K562 (cell line): ENCODE data around the gene CDKL5. TPM values are rescaled to one million over a fixed set of nuclear protein-coding genes. Genes with fewer than 3 reads are reported as not detected.

Experiments used
- ATAC-seq: fragments of 200-7000 bp; cut with Tn5 transposase; 3 replicates; pipeline ENCODE4 v1.9.1; 2020; ENCODE audit warnings: moderate library complexity
- BruUV-seq: library from RNA; stranded (reverse); fragments of 400-500 nt; replicated peaks from 2 replicates; lab custom pipeline; 2021; lab: Mats Ljungman, UMichigan
- CTCF ChIA-PET: fragments of 300-600 bp; formaldehyde crosslinking; extraction: SDS; loops from one replicate; lab custom pipeline; 2021; ENCODE audit warnings: low intra/inter-chr PET ratio; lab: Yijun Ruan, JAX
- POLR2A ChIA-PET: fragments of 300-600, 350-650 bp; sonication (Branson Sonifier 250); formaldehyde crosslinking; extraction: SDS; loops from one replicate; lab custom pipeline; 2021; ENCODE audit warnings: antibody characterized with exemption, inconsistent platforms; lab: Yijun Ruan, JAX
- DNase-seq, 4 experiments: peaks; one replicate each; pipeline versions ENCODE4 v3.0.0 to v3.0.0-alpha.2; 2011 to 2018; ENCODE audit warnings: low spot score in 3 of 4, mixed read lengths in 3 of 4; ENCODE audit errors: extremely low read depth in 1 of 4
- FAIRE-seq: peaks from 2 replicates; lab custom pipeline; 2011; peaks lifted over from hg19 to GRCh38; lab: Jason Lieb, UNC
- H2AFZ ChIP-seq: 2 replicates; pipeline ENCODE4 v1.6.0; 2011; ENCODE audit warnings: low read depth, low read length, control low read depth, inconsistent platforms
- H3K27ac ChIP-seq: fragments of 200-600 bp; 3 replicates; pipeline ENCODE4 v1.8.0; 2011; ENCODE audit warnings: low read depth, mild to moderate bottlenecking, control low read depth, inconsistent platforms, low read length, moderate library complexity, mixed read lengths; ENCODE audit errors: extremely low read depth
- H3K27me3 ChIP-seq, 2 experiments: fragments of 300-600 bp in 1 of 2; 2 replicates in 1 of 2; 3 replicates in 1 of 2; pipeline versions ENCODE4 v1.6.0 to v1.8.0; 2011; ENCODE audit warnings: inconsistent platforms in 2 of 2, low read length in 2 of 2, mild to moderate bottlenecking in 1 of 2, mixed read lengths in 1 of 2, moderate library complexity in 1 of 2; ENCODE audit not compliant: control insufficient read depth in 2 of 2, insufficient read depth in 2 of 2
- H3K36me3 ChIP-seq: fragments of 300-600 bp; 3 replicates; pipeline ENCODE4 v1.8.0; 2011; ENCODE audit warnings: mild to moderate bottlenecking, low read length, inconsistent platforms; ENCODE audit not compliant: control insufficient read depth, insufficient read depth
- H3K4me1 ChIP-seq, 2 experiments: fragments of 200-600 bp in 1 of 2; replicated peaks in 1 of 2; 2 replicates in 1 of 2; 3 replicates in 1 of 2; pipeline versions ENCODE4 v1.5.1 to v1.8.0; 2011; ENCODE audit warnings: inconsistent platforms in 2 of 2, low read length in 2 of 2, mild to moderate bottlenecking in 1 of 2, mixed read lengths in 1 of 2, moderate library complexity in 1 of 2; ENCODE audit not compliant: control insufficient read depth in 2 of 2, insufficient read depth in 2 of 2
- H3K4me2 ChIP-seq: 2 replicates; pipeline ENCODE4 v1.6.1; 2011; ENCODE audit warnings: low read length, control low read depth, inconsistent platforms, mixed read lengths; ENCODE audit not compliant: insufficient read depth
- H3K4me3 ChIP-seq: fragments of 200-600 bp; sonication (generic), shearing (Covaris generic); 2 replicates; pipeline ENCODE4 v1.5.1; 2016; ENCODE audit warnings: control low read depth, inconsistent platforms
- H3K79me2 ChIP-seq: fragments of 200-600 bp; 3 replicates; pipeline ENCODE4 v1.8.0; 2011; ENCODE audit warnings: low read length, inconsistent platforms; ENCODE audit not compliant: control insufficient read depth, insufficient read depth
- H3K9ac ChIP-seq, 2 experiments: 2 replicates each; pipeline versions ENCODE4 v1.6.0 to v1.6.1; 2011; ENCODE audit warnings: low read depth in 2 of 2, low read length in 2 of 2, control low read depth in 1 of 2, inconsistent platforms in 1 of 2, mild to moderate bottlenecking in 1 of 2, mixed read lengths in 1 of 2; ENCODE audit not compliant: insufficient read depth in 1 of 2
- H3K9me1 ChIP-seq: one replicate; pipeline ENCODE4 v1.6.0; 2011; ENCODE audit warnings: inconsistent platforms, mild to moderate bottlenecking, low read length, moderate library complexity; ENCODE audit not compliant: control insufficient read depth, insufficient read depth
- H3K9me3 ChIP-seq: replicated peaks from 2 replicates; pipeline ENCODE4 v1.5.1; 2011; ENCODE audit warnings: low read depth, low read length, inconsistent platforms; ENCODE audit not compliant: control insufficient read depth, insufficient read depth
- H4K20me1 ChIP-seq: replicated peaks from 2 replicates; pipeline ENCODE4 v1.6.1; 2011; ENCODE audit warnings: low read length, inconsistent platforms, mixed read lengths; ENCODE audit not compliant: control insufficient read depth, insufficient read depth
- DIDO1 ChIP-seq: fragments of 450-650 bp; IDR thresholded peaks from 2 replicates; pipeline ENCODE4 v1.6.1; 2016; ENCODE audit warnings: low read depth, missing biosample characterization, missing genetic modification characterization
- HMGN3 ChIP-seq: IDR thresholded peaks from 2 replicates; pipeline ENCODE4 v1.6.1; 2011; ENCODE audit warnings: borderline replicate concordance, low read depth, mild to moderate bottlenecking, mixed read lengths, low read length; ENCODE audit not compliant: insufficient read length; ENCODE audit errors: extremely low read depth
- MAX ChIP-seq: sonication (generic); formaldehyde crosslinking; IDR thresholded peaks from 2 replicates; pipeline ENCODE4 v1.9.0; 2022; ENCODE audit warnings: mild to moderate bottlenecking, missing genetic modification reagents
- MTA3 ChIP-seq: fragments of 450-650 bp; formaldehyde crosslinking; IDR thresholded peaks from 2 replicates; pipeline ENCODE4 v1.6.1; 2017; ENCODE audit warnings: mild to moderate bottlenecking, borderline replicate concordance
- PCBP1 ChIP-seq: fragments of 200-400 bp; formaldehyde crosslinking; IDR thresholded peaks from 2 replicates; pipeline ENCODE4 v1.6.1; 2018; ENCODE audit warnings: mild to moderate bottlenecking, low read depth, low read length; ENCODE audit not compliant: poor library complexity, severe bottlenecking
- POLR2AphosphoS2 ChIP-seq: IDR thresholded peaks from 2 replicates; pipeline ENCODE4 v1.6.1; 2012; ENCODE audit warnings: low read length, improper control_type of control experiment
- RFX5 ChIP-seq: IDR thresholded peaks from 2 replicates; pipeline ENCODE4 v1.6.1; 2011; ENCODE audit warnings: low read depth, mild to moderate bottlenecking, improper control_type of control experiment, low read length
- SIN3A ChIP-seq, 2 experiments: fragments of 150-350 bp in 1 of 2; IDR thresholded peaks; 2 replicates each; pipeline ENCODE4 v1.6.1; 2011 to 2016; ENCODE audit warnings: borderline replicate concordance in 2 of 2, low read depth in 2 of 2, low read length in 2 of 2, mild to moderate bottlenecking in 2 of 2, moderate library complexity in 2 of 2; ENCODE audit not compliant: control insufficient read depth in 1 of 2
- STAT5B ChIP-seq: fragments of 250-450 bp; sonication (Bioruptor Pico); IDR thresholded peaks from 2 replicates; pipeline ENCODE4 v1.8.0; 2021; ENCODE audit warnings: mild to moderate bottlenecking, inconsistent platforms
- TAF9B ChIP-seq: fragments of 450-650 bp; IDR thresholded peaks from 2 replicates; pipeline ENCODE4 v1.6.1; 2018; ENCODE audit warnings: mild to moderate bottlenecking; ENCODE audit not compliant: partially characterized antibody
- ZNF143 ChIP-seq: sonication (generic); formaldehyde crosslinking; IDR thresholded peaks from 2 replicates; pipeline ENCODE4 v1.9.0; 2022; ENCODE audit warnings: mild to moderate bottlenecking, missing genetic modification reagents
- ZNF655 ChIP-seq: fragments of 250-450 bp; sonication (Bioruptor Pico); IDR thresholded peaks from 2 replicates; pipeline ENCODE4 v1.5.0; 2021
- WGBS: fragments of 100-300 bp; shearing (Covaris generic); methylation state at CpG from one replicate; pipeline ENCODE4 v1.1.6; 2016; ENCODE audit warnings: low coverage, mixed read lengths; ENCODE audit not compliant: insufficient coverage; ENCODE audit errors: missing lambda C conversion rate; 5-methylcytosine and 5-hydroxymethylcytosine counted together
- in situ Hi-C: fragments of 300-500 bp; cut with MboI; formaldehyde crosslinking; loops from 4 replicates; pipeline ENCODE4 v1.15.0; 2018; ENCODE audit warnings: inconsistent platforms, mixed read lengths
- intact Hi-C: fragments of 100-400 bp; cut with micrococcal nuclease; formaldehyde crosslinking; loops from 2 replicates; pipeline ENCODE4 v1.14.2; 2022
- polyA plus RNA-seq, 8 experiments: library from polyadenylated mRNA; depleted of rRNA in 4 of 8; stranded (reverse) in 5 of 8; unstranded in 3 of 8; fragments of >200 nt; fragmentation: Nextera tagmentation in 2 of 8; fragmentation: Illumina TruSeq in 1 of 8; extraction: Ambion mirVana in 2 of 8; extraction: Trizol in 1 of 8; gene quantifications; 2 replicates each; pipeline versions ENCODE4 v1.2.1 to v1.2.3, GENCODE V29; 2011 to 2014; ENCODE audit warnings: inconsistent platforms in 1 of 8, missing spikeins in 1 of 8
- total RNA-seq, 7 experiments: library from RNA; depleted of rRNA in 6 of 7; stranded (reverse); fragments of >200 nt in 6 of 7; fragmentation: Illumina TruSeq in 2 of 7; extraction: Trizol in 2 of 7; gene quantifications; 2 replicates each; pipeline versions ENCODE4 v1.2.1 to v1.2.3, GENCODE V29; 2011 to 2021; ENCODE audit warnings: low replicate concordance in 1 of 7
- TF ChIP-seq, protein P1 (sequence below): fragments of 450-650 bp; IDR thresholded peaks from 2 replicates; pipeline ENCODE4 v1.6.1; 2016; ENCODE audit warnings: borderline replicate concordance
- TF ChIP-seq, protein P2 (sequence below): fragments of 250-450 bp; sonication (Bioruptor Pico); IDR thresholded peaks from 2 replicates; pipeline ENCODE4 v1.9.0; 2021; ENCODE audit warnings: mild to moderate bottlenecking
- TF ChIP-seq, protein P3 (sequence below): sonication (generic); IDR thresholded peaks from 2 replicates; pipeline ENCODE4 v1.6.1; 2016
- TF ChIP-seq, protein P4 (sequence below): sonication (generic); formaldehyde crosslinking; IDR thresholded peaks from 2 replicates; pipeline ENCODE4 v1.8.0; 2022; ENCODE audit warnings: mild to moderate bottlenecking, low read depth, missing genetic modification reagents

Gene CDKL5
- total and polyA plus RNA-seq, 9 of the 15 experiments (the other 6 are each of a cell fraction or from before 2014, with no cell fraction given), result under 0.01 to 0.21 (median 0.04) TPM

DNA sequence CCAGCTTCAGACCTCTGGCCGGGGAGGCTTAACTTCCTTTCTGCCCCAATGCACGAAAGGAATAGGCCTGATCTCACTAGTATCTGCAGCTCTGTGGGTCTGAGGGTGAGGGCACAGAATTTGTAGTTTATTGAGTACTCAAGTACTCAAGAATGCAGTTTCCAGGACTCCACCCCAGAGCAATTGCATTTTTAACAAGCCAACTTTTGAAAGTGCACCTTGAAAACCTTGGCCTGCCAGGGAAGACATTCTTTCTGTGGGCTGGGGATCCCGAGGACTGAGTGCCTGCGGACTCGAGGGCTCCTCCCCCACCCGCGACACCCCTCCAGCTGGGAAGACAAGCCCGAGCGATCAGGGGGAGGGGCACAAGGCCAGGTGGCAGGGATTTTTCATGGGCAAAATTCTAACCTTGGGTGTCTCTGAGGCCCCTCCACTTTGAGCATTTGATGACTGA is 224.1 kb downstream of the CDKL5 start:
- Histone ChIP-seq H3K4me3 (no peak overlapping the region), H3K9me3 (no peaks in the 10 kb centered on the region), H3K9ac (no peak overlapping the region), H3K9me1 (no peaks in the 10 kb centered on the region), H3K4me1 (no peaks in the 10 kb centered on the region), H3K27ac (no peak overlapping the region), H3K36me3 (no peaks in the 10 kb centered on the region), H2AFZ (no peak overlapping the region), H3K4me2 (no peak overlapping the region), H4K20me1 (no peaks in the 10 kb centered on the region; the same call in 1 of the 2 replicates), H3K79me2 (no peaks in the 10 kb centered on the region), H3K27me3 (peaks cover 0 to 26% of the 10 kb centered on the region in 2 experiments; a peak in 2 of 5 replicates)
- in situ Hi-C loops (no loop called here), intact Hi-C loops (no loop called here)
- CTCF ChIA-PET, result no interaction called here
- DNase-seq (no peak), FAIRE-seq (no peak), ATAC-seq (no peak)
- no TSS peak for BruUV-seq
- WGBS, result 0% methylated on average over 9 of the region's 9 CpGs
- POLR2A ChIA-PET, result interaction anchor here (0.6 to 0.7 kb wide), 2 partner anchors 21 to 196 kb away, joined by 3 read pairs; no protein-coding TSS in a partner anchor
- TF ChIP-seq DIDO1 (tag) (no peak), TAF9B (no peak), POLR2AphosphoS2 (no peak), ZNF655 (CRISPR knock-in tag) (no peak), ZNF143 (CRISPR knock-in tag) (no peak), HMGN3 (no peak), RFX5 (no peak), SIN3A (IDR thresholded peaks at IDR 0.05; ENCODE audit: borderline replicate concordance in 2 of 2, control insufficient read depth in 1 of 2, low read depth in 2 of 2, low read length in 2 of 2) (no peak), STAT5B (CRISPR knock-in tag) (no peak), MAX (CRISPR knock-in tag) (no peak), MTA3 (no peak), PCBP1 (no peak)
- TF ChIP-seq, protein P1, sequence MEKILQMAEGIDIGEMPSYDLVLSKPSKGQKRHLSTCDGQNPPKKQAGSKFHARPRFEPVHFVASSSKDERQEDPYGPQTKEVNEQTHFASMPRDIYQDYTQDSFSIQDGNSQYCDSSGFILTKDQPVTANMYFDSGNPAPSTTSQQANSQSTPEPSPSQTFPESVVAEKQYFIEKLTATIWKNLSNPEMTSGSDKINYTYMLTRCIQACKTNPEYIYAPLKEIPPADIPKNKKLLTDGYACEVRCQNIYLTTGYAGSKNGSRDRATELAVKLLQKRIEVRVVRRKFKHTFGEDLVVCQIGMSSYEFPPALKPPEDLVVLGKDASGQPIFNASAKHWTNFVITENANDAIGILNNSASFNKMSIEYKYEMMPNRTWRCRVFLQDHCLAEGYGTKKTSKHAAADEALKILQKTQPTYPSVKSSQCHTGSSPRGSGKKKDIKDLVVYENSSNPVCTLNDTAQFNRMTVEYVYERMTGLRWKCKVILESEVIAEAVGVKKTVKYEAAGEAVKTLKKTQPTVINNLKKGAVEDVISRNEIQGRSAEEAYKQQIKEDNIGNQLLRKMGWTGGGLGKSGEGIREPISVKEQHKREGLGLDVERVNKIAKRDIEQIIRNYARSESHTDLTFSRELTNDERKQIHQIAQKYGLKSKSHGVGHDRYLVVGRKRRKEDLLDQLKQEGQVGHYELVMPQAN, result no peak
- TF ChIP-seq, protein P2, sequence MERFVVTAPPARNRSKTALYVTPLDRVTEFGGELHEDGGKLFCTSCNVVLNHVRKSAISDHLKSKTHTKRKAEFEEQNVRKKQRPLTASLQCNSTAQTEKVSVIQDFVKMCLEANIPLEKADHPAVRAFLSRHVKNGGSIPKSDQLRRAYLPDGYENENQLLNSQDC (CRISPR knock-in tag), result no peak
- TF ChIP-seq, protein P3, sequence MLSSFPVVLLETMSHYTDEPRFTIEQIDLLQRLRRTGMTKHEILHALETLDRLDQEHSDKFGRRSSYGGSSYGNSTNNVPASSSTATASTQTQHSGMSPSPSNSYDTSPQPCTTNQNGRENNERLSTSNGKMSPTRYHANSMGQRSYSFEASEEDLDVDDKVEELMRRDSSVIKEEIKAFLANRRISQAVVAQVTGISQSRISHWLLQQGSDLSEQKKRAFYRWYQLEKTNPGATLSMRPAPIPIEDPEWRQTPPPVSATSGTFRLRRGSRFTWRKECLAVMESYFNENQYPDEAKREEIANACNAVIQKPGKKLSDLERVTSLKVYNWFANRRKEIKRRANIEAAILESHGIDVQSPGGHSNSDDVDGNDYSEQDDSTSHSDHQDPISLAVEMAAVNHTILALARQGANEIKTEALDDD, result no peak
- TF ChIP-seq, protein P4, sequence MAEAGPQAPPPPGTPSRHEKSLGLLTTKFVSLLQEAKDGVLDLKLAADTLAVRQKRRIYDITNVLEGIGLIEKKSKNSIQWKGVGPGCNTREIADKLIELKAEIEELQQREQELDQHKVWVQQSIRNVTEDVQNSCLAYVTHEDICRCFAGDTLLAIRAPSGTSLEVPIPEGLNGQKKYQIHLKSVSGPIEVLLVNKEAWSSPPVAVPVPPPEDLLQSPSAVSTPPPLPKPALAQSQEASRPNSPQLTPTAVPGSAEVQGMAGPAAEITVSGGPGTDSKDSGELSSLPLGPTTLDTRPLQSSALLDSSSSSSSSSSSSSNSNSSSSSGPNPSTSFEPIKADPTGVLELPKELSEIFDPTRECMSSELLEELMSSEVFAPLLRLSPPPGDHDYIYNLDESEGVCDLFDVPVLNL (CRISPR knock-in tag), result no peak
